ENCODE data around the gene INHBE.
A peak's percentile ranks its signal among the peaks of the same experiment; 100 is the strongest.

The INHBE gene

DNA sequence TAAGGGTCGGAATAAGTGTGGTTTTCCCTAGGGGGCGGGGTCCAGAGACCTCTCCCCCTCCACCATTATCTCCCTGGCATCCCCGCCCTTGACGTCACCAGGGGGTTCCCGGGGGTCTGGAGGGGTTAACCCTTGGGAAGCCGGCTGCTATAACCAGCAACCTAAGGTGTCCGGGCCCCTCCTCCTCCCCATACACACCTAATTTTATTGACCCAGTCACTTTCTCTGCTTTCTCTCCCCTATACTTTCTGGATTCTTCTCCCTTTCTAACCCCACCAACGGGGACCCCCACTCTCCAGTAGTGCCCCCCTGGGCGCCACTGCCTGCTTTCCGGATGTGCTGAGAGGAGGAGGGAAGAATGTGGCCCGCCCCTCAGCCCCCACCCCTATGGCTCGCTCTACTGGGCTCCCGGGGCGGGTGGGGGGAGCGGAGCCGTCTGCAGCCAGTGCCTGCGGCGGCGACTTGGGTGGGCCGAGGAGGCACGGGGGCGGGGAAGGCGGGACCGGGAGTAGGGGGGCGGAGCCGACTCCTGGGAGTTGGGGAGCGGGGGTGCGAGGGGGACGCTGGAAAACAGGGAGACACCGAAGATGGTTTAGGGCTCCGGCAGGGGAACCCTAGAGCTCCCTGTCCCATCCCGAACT, 6.3 kb downstream of the INHBE start:
- DNase-seq (ENCODE audit: low spot score) = peak; percentile 79

DNA sequence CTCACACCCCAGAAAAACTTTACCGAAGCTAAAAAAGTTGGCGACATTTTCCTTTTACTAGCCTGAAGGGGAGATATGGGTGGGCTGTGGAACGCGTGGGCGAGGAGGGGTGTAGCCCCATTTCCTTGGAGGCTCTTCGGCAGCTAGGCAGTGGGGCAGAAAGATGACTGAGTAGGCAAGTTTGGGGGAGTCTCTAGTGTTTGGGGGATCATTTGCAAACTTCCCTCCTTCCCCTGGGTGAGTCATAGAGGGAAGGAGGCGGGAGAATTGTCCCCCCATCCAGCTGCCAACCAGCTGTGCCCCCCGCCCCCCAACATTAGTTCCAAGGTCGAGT, 6.8 kb downstream of the INHBE start:
- peak; percentile 45 for DNase-seq (ENCODE audit: low spot score)

DNA sequence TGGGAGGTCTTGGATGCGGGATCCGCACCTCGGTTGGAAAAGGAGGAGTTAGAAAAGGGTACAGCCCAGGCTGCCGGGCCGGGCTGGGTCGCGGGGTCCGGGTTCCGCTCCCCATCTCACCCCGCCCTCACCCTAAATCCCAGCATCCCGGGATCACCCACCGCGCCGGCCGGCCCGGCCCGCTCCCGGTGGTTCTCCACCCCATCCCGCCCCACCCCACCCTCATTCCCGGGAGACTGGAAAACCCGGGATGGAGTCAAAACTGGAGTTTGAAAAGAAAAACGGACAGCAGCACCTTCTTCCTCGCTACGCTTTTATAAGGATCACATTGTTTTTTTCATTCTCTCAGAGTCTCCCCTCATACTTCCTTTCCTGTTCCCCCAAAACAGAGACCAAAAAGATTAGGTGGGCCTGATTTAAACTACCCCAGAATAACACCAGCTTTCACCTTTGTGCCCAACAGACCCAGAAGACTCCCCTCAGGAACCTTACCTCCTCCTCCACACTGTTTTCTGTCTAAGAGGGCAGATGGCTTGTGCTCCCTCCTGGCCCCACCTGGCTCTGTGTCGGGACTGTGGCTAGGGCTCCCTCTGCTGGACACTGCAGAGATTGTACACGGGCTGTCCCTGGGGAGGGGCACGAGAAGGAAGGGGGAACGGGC, 7.3 kb downstream of the INHBE start:
- peak; percentile 92 for DNase-seq (ENCODE audit: low spot score)

DNA sequence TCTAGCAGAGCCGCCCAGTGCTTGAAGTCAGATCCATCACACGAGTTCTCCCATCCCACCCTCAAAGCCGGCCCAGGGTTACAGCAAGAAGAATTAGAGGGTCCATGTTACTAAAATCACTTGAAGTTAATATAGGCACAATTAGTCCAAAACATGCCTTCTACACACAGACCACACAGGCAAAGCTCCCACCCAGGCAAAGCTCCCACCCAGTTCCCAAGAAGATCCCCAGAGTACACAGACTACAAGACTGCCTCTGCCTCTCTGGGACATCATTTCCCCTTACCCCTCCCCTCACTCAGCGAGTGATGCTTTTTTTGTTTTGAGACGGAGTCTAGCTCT, 7.8 kb downstream of the INHBE start:
- DNase-seq (ENCODE audit: low spot score) = no peak

DNA sequence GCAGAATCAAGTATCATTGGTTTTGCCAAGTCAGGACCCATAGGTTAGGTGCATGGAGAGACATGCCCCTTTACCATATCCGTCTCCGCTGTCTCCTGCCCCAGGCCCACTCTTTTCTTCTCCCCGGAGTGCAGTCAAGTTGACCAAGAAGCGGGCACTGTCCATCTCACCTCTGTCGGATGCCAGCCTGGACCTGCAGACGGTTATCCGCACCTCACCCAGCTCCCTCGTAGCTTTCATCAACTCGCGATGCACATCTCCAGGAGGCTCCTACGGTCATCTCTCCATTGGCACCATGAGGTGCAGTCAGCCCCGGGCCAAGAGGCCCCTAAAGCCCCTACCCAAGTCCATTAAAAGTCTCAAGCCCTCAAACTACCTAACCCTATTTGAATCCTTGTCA, 9.5 kb downstream of the INHBE start:
- no peak for DNase-seq (ENCODE audit: low spot score)

DNA sequence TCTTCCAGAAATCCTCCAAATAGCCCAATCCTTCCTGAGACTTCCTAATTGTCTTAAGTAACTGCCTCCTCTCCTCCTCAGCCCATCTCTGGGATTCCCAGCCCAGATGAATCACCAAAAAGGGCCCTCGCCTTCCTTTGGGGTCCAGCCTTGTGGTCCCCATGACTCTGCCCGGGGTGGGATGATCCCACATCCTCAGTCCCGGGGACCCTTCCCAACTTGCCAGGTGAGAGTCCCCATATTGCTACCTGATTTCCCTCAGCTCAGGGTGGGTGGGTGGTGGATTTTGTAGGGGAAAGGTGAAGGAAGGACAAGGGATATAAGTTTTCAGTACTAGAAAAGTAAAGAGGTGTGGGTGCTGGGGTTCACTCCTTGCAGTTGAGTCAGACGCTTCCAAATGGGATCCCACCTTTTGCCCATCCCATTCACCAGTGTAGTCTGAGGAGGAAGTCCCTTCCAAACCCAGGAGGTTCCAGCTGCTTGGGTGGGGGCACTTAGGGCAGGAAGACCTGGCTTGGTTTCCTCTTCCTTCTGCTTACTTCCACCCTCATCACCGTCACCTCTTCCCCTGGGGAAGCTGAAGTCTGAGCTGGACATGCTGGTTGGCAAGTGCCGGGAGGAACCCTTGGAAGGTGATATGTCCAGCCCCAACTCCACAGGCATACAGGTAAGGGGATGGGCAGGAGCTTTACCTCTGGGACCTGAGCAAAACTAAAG, 10.1 kb downstream of the INHBE start:
- DNase-seq (ENCODE audit: low spot score) = no peak

DNA sequence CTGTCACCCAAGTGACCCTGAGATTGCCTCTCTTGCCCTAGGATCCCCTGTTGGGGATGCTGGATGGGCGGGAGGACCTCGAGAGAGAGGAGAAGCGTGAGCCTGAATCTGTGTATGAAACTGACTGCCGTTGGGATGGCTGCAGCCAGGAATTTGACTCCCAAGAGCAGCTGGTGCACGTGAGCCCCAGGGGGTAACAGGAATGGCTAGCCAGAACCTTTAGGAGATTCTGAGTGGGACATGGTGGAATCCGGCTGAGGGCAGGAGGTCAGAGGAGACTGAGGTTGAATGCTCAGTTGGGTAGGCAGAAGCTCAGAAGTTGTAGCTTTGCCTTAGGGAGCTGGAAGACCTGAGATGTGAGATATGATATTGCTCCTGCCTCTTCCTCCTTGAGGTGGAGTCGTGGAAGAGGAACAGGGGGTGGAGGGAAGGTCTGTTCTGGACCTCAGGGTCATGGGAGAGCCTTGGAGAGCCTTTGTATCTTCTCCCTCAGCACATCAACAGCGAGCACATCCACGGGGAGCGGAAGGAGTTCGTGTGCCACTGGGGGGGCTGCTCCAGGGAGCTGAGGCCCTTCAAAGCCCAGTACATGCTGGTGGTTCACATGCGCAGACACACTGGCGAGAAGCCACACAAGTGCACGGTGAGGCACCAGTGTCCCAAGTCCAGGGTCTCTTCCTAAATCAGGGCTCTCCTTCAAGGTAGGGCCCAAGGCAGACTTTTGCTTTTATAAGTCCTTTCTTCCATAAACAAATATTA, 10.8 kb downstream of the INHBE start:
- no peak for DNase-seq (ENCODE audit: low spot score)

DNA sequence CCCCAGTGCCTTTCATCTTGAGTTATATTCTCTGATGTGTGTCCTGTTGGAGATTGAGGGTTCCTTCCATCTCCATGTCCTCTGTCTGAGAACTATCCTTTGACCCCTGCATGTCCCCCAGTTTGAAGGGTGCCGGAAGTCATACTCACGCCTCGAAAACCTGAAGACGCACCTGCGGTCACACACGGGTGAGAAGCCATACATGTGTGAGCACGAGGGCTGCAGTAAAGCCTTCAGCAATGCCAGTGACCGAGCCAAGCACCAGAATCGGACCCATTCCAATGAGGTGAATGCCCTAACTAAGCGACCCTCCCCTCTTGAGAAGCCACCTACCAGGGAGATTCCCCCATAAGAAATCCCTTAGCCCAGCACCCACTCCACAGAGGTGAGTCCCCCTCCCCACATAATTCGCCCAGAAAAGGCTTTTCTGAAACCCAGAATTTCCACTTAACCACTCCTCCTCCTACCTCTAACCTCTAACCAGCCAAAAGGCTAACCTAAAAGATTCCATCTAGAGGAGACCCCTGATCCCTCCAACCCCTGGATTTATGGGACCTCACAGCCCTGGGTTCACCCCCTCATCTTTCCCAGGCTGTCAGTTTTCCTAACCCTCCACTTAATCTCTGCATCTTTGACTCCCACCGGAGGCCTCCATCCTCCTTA, 12.2 kb downstream of the INHBE start:
- DNase-seq (ENCODE audit: low spot score) = no peak

DNA sequence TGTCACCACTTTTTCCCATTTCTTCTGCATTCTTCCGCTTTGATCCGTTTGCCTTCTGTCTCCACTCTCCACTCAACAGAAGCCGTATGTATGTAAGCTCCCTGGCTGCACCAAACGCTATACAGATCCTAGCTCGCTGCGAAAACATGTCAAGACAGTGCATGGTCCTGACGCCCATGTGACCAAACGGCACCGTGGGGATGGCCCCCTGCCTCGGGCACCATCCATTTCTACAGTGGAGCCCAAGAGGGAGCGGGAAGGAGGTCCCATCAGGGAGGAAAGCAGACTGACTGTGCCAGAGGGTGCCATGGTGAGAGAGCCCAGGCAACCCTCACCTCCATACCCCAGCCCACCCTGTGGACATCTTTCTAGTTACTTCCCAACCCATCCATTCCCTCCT, 12.8 kb downstream of the INHBE start:
- DNase-seq (ENCODE audit: low spot score) = no peak

DNA sequence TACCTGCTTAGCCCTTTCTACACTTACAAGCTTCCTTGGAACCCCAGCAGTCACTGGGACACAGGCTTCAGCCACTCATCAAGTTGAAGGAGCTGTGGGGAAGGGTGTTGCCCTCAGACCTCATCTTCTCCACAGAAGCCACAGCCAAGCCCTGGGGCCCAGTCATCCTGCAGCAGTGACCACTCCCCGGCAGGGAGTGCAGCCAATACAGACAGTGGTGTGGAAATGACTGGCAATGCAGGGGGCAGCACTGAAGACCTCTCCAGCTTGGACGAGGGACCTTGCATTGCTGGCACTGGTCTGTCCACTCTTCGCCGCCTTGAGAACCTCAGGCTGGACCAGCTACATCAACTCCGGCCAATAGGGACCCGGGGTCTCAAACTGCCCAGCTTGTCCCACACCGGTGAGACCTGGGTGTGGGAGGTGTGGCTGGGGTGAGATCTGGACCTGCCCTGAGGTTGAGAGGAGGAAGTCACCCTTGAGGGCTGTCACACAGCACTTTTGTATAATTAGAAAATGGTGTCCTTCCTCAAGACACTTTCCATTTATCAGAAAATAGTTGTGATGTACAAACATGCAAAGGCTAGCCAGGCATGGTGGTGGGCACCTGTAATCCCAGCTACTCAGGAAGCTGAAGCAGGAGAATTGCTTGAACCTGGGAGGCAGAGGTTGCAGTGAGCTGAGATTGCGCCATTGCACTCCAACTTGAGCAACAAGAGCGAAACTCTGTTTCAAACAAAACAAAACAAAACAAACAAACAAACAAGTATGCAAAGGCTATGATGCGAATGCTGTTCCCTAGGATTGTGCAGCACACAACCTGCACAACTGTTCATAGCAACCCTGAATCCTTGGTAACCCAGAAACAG, 14.4 kb downstream of the INHBE start:
- DNase-seq (ENCODE audit: low spot score) = no peak

DNA sequence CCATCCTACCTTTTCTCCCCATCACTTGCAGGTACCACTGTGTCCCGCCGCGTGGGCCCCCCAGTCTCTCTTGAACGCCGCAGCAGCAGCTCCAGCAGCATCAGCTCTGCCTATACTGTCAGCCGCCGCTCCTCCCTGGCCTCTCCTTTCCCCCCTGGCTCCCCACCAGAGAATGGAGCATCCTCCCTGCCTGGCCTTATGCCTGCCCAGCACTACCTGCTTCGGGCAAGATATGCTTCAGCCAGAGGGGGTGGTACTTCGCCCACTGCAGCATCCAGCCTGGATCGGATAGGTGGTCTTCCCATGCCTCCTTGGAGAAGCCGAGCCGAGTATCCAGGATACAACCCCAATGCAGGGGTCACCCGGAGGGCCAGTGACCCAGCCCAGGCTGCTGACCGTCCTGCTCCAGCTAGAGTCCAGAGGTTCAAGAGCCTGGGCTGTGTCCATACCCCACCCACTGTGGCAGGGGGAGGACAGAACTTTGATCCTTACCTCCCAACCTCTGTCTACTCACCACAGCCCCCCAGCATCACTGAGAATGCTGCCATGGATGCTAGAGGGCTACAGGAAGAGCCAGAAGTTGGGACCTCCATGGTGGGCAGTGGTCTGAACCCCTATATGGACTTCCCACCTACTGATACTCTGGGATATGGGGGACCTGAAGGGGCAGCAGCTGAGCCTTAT, 15.3 kb downstream of the INHBE start:
- DNase-seq (ENCODE audit: low spot score) = no peak

DNA sequence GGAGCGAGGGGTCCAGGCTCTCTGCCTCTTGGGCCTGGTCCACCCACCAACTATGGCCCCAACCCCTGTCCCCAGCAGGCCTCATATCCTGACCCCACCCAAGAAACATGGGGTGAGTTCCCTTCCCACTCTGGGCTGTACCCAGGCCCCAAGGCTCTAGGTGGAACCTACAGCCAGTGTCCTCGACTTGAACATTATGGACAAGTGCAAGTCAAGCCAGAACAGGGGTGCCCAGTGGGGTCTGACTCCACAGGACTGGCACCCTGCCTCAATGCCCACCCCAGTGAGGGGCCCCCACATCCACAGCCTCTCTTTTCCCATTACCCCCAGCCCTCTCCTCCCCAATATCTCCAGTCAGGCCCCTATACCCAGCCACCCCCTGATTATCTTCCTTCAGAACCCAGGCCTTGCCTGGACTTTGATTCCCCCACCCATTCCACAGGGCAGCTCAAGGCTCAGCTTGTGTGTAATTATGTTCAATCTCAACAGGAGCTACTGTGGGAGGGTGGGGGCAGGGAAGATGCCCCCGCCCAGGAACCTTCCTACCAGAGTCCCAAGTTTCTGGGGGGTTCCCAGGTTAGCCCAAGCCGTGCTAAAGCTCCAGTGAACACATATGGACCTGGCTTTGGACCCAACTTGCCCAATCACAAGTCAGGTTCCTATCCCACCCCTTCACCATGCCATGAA, 16.0 kb downstream of the INHBE start:
- DNase-seq (ENCODE audit: low spot score) = no peak

DNA sequence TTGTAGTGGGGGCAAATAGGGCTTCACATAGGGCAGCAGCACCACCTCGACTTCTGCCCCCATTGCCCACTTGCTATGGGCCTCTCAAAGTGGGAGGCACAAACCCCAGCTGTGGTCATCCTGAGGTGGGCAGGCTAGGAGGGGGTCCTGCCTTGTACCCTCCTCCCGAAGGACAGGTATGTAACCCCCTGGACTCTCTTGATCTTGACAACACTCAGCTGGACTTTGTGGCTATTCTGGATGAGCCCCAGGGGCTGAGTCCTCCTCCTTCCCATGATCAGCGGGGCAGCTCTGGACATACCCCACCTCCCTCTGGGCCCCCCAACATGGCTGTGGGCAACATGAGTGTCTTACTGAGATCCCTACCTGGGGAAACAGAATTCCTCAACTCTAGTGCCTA, 16.6 kb downstream of the INHBE start:
- no peak for DNase-seq (ENCODE audit: low spot score)

DNA sequence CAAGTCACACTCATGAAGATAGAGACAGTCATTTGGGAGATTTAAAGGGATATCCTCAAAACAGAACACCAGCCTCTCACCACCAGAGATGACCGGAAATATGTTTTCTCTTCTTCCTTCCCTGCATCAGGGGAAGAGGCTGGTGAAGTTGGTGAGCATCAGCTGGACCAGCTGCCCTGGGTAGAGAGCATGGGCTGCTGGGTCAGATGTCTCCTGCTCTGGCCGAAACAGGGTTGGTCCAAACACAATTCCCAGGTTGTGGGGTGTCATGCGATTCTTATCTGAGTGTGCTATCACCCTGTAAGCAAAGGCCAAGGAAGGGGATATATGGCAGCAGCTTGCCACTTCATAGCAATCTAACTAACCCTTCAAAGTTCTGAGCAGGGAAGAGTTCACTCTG, 17.3 kb downstream of the INHBE start:
- no peak for DNase-seq (ENCODE audit: low spot score)

DNA sequence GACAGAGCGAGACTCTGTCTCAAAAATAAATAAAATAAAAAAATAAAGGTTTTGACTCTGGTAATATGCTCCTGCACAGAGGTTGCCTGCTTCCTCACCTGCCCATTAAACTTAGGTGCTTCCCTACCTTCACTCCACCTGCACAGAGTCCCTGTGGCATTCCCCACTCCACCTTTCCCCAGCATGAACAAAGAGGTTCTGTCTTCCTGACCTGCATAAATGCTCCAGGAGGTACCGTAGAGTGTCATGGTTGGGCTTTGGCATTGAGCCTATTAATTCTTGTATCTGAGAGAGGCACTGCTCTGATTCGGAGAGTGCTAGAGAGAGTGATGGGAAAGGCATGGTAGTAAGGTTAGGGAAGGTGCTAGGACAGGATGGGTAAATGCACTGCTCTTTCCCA, 18.3 kb downstream of the INHBE start:
- no peak for DNase-seq (ENCODE audit: low spot score)

DNA sequence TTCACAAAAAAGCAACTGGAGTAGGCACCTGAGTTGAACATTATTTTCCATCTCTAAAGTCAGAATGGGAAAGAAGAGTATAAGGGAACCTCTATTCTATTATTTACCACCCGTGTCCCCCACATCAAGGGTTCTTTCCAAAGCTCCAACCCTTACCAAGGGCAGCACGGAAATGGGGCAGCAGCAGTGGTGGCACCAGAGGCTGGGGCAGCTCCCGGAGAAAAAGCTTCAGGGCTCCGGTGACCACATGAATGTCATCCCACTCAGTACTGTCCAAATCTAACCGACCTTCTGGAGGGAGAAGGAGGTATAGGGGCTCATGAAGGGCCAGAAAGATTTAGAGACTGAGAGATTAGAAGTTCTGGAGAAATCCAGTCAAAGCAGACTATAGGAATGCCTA, 18.8 kb downstream of the INHBE start:
- no peak for DNase-seq (ENCODE audit: low spot score)

DNA sequence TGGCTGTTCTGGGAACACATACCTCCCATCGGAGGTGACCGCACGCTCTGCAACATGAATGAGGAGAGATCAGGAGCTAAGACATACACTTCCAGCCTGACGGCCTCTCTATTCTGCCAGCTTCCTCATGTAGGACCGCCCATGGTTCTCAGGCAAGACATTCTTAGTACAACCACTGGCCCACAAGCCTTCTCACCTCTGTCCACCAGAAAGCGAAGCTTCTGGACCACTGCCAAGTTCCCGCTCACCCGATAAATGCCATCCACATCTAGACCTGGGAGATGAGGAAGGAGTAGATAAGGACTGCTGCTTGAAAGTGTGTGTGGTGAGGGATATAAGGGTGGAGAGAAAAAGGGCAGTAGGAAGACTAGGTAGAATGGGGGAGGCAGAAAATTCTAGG, 19.3 kb downstream of the INHBE start:
- no peak for DNase-seq (ENCODE audit: low spot score)

DNA sequence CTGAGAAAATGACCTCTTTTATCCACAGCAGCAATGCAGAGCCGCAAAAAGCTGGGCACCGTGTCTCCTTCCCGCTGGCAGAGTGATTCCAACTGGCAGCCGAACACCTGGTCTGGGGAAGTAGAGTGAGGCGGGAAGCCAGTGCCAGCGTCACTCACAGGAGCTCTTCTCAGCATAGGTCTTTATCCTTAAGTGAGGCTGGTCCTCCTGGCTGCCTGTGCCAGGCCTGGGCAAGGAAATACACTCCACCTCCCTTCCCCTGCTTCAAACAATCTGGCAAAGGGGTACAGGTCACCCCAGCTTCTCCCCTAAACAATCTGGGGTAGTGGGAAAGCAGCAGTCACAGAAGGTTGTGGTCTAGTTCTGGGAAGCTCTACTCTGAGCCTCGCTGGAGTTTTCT, 19.8 kb downstream of the INHBE start:
- no peak for DNase-seq (ENCODE audit: low spot score)

DNA sequence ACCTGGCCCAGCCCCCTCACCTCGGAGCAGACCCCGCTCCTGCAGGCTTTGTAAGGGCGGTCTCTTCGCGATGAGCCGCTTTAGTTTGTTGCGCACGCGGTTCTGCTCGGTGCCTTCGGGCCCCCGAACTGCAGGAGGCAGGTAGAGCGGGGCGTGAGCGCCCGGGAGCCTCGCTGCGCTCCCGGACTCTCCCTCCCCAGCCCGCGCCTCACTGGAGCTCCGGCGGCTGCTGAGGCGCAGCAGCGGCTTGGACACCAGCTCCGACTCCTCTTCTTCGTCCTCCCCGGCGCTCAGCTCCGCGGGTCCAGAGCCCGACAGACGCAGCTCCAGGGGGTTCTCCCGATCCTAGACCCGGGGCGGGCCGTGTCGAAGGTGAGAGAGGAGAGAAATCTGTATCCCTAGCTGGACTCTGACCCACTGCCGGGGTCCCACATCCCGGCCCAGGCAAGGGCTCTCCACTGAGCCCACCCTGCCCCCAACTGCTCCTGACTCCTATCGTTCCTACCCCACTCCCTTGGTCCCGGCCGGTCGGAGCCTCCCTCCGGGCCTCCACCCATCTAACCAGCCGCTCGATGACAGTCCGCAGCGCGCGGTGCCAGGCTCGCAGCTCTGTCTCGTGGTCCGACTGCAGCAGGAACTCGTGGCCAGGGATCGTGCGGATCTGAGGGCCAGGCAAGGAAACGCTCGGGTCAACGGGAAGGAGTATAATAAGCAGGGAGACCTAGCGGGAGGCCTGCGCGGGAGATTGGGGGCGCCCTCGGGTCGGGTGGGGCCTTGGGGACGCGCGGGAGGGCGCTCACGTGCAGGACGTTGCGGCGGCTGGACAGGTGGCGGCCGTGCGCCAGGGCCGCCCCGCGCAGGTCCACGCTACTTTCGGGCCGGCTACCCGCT, 20.4 kb downstream of the INHBE start:
- DNase-seq (ENCODE audit: low spot score) = peak; percentile 66
